ENCODE data around the gene CMTM5. TPM values are rescaled to one million over a fixed set of nuclear protein-coding genes. Genes with fewer than 3 reads are reported as not detected.

Gene CMTM5
- total RNA-seq, 4 donors from 2014 or later, result 1.5 TPM; not detected in 3

DNA sequence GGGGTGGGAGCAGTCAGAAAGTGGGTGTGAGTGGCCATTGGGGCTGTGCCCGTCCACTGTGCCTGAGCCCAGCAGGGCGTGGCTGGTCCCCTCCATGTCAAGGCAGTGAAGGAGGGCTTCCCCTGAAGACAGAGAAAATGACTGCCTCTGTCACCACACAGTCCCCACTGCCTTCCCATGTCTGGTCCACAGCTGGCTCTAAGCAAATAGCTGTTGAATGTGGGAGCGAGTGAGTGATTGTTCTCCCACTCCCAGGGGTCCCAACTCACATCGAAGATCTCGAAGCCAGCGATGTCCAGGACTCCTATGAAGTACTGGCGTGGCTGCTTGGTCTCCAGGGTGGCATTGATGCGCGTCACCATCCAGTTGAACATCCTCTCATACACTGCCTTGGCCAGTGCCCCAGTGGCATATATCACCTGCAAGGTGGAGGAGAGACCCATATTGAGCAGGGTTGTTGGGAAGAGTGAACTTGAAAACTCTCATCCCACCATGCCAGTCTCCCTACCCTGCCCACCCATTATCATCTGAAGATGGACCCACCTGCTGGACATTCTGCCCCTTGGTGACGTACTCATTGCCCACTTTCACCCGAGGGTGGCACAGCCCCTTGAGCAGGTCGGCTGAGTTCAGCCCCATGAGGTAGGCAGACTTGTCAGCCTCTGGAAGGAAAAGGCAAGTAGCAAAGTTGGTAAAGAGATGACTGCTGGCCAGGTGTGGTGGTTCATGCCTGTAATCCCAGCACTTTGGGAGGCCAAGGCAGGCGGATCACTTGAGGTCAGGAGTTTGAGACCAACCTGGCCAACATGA is 52.0 kb downstream of the CMTM5 start:
- intact Hi-C loops (cut with DNase I), result no loop called here
- Histone ChIP-seq H3K9me3 (no peaks in the 10 kb centered on the region), H3K4me1 (no peaks in the 10 kb centered on the region), H3K36me3 (no peaks in the 10 kb centered on the region), H3K4me3 (replicated peaks in 1 of 3) (no peak overlapping the region), H3K27me3 (no peaks in the 10 kb centered on the region), H3K27ac (no peak overlapping the region)
- WGBS, 2 donors, result 87 to 95% methylated on average over 8 to 11 of the region's 13 CpGs
- TF ChIP-seq, protein P1, sequence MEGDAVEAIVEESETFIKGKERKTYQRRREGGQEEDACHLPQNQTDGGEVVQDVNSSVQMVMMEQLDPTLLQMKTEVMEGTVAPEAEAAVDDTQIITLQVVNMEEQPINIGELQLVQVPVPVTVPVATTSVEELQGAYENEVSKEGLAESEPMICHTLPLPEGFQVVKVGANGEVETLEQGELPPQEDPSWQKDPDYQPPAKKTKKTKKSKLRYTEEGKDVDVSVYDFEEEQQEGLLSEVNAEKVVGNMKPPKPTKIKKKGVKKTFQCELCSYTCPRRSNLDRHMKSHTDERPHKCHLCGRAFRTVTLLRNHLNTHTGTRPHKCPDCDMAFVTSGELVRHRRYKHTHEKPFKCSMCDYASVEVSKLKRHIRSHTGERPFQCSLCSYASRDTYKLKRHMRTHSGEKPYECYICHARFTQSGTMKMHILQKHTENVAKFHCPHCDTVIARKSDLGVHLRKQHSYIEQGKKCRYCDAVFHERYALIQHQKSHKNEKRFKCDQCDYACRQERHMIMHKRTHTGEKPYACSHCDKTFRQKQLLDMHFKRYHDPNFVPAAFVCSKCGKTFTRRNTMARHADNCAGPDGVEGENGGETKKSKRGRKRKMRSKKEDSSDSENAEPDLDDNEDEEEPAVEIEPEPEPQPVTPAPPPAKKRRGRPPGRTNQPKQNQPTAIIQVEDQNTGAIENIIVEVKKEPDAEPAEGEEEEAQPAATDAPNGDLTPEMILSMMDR (IDR thresholded peaks at IDR 0.05), result no peak
- no peak for TF ChIP-seq POLR2A (IDR thresholded peaks at IDR 0.05)
- no peak for DNase-seq

MicroRNA genes within 50 kb of the gene (microRNA counts, 767-probe panel; counts per million panel counts)
- microRNA hsa-miR-208a, result 0 to 650 counts per million in 2 donors
- microRNA hsa-miR-208b, result 0 to 1,164 counts per million in 2 donors

Small RNAs within 50 kb of the gene (microRNA-seq; reads per million reads assigned to microRNA genes)
- not detected for gene MIR208A
- 12.8 reads per million, percentile 30 among the genes with 10 or more reads in this experiment for gene MIR208B

Small RNAs within 50 kb of the gene (small RNA-seq; reads per million reads assigned to genes)
- gene MIR208A (not detected), gene MIR208B (not detected)

Other genes with a start within 250 kb of the CMTM5 start
- gene SLC7A8, start 193.4 kb upstream of the CMTM5 start, total RNA-seq, result 10 to 100 TPM; 44.2 to 79.4 (median 53.1) TPM
- under 1 TPM in 1 of 4 donors, not detected in 3; 0.40 TPM for gene RNF212B, start 139.1 kb upstream of the CMTM5 start, total RNA-seq
- 10 to 100 TPM; 13.0 to 16.5 (median 15.0) TPM for gene HOMEZ, start 90.9 kb upstream of the CMTM5 start, total RNA-seq
- 10 to 100 TPM; 12.6 to 14.5 (median 13.9) TPM for gene PPP1R3E, start 74.2 kb upstream of the CMTM5 start, total RNA-seq
- 10 to 100 TPM; 37.3 to 52.8 (median 46.1) TPM for gene BCL2L2, start 70.2 kb upstream of the CMTM5 start, total RNA-seq
- 10 to 100 TPM; 37.9 to 74.6 (median 60.5) TPM for gene PABPN1, start 55.6 kb upstream of the CMTM5 start, total RNA-seq
- gene SLC22A17, start 24.2 kb upstream of the CMTM5 start, total RNA-seq, result 10 to 100 TPM; 27.5 to 94.2 (median 53.7) TPM
- gene EFS, start 11.9 kb upstream of the CMTM5 start, total RNA-seq, result 10 to 100 TPM in 1 of 4 donors, 1 to 10 TPM in 3; 7.0 to 12.9 (median 8.6) TPM
- gene IL25, start 4.2 kb upstream of the CMTM5 start, total RNA-seq, result not detected
- gene MYH6, start 31.2 kb downstream of the CMTM5 start, total RNA-seq, result not detected
- under 1 TPM in 1 of 4 donors, not detected in 3; 0.27 TPM for gene MYH7, start 58.6 kb downstream of the CMTM5 start, total RNA-seq
- 10 to 100 TPM; 31.3 to 51.1 (median 39.7) TPM for gene NGDN, start 92.7 kb downstream of the CMTM5 start, total RNA-seq
- gene ZFHX2, start 174.7 kb downstream of the CMTM5 start, total RNA-seq, result 1 to 10 TPM in 3 of 4 donors, under 1 TPM in 1; 0.46 to 2.3 (median 1.4) TPM
- 10 to 100 TPM; 15.3 to 48.1 (median 28.3) TPM for gene THTPA, start 179.2 kb downstream of the CMTM5 start, total RNA-seq
- 100 to 1,000 TPM in 3 of 4 donors, 10 to 100 TPM in 1; 71.6 to 128 (median 114) TPM for gene AP1G2, start 190.7 kb downstream of the CMTM5 start, total RNA-seq
- under 1 TPM in 3 of 4 donors, not detected in 1; 0.11 to 0.54 (median 0.27) TPM for gene JPH4, start 201.7 kb downstream of the CMTM5 start, total RNA-seq